GM21619 (cell line): ENCODE measurements around the gene GPR84.

Experiments
- ATAC-seq: cut with Tn5 transposase; IDR thresholded peaks from one replicate; pipeline ENCODE4 v1.9.1; 2021; ENCODE audit not compliant: unreplicated experiment

Gene GPR84

DNA sequence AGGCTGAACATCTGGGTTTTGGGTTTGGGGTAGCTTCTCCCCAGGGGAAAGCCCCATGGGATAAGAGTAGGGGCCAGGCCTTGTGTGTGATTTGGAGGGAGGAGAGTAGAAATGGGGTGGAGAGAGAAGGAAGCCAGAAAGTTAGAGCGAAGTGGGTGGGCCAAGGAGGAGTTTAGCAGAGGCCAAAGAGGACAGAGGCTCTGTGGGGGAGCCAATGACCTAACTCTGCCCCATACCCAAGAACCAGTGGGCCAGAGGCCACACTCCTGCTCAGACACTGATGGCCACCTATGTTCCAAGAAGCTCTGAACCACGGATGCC lies 10.9 kb upstream of the GPR84 start:
- ATAC-seq: no peak

GRCh38 chr12:54374562-54375258 lies 10.4 kb upstream of the GPR84 start:
- no peak for ATAC-seq

GRCh38 chr12:54373649-54374561 lies 9.6 kb upstream of the GPR84 start:
- no peak for ATAC-seq

DNA sequence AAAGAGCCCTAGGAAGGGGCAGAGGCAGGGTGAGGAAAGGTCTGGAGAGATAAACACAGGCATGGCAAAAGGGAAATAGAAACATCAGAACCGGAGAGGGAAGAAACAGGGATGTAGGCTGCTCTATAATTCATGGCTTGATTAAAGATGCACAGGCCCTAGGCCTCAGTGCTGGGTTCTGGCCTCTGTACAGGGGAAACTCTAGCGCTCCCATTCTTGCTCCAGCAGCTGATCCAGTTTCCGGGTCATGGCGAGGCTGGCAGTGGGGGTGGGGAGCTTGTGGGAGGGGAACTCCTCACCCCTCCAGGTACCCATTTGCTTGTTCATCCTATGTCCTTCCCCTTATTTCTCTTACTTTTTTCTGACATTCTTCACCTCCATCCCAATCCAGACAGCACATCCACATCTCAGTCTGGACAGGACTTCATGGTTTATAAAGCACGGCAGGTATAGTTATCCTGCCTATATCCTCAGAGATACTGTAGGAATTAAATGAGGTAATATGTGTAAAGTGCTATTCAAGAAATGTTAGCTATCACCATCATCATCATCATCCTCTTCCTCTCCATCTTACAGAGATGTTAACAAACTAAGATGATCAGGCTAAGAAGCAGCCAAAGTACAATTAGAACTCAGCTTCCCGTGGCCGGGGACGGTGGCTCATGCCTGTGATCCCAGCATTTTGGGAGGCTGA lies 8.0 kb upstream of the GPR84 start:
- no peak for ATAC-seq

- ATAC-seq: no peak
These were observed 7.2 kb upstream of the GPR84 start for GRCh38 chr12:54371328-54372112.

GRCh38 chr12:54370171-54370730 lies 6.0 kb upstream of the GPR84 start:
- ATAC-seq: no peak

DNA sequence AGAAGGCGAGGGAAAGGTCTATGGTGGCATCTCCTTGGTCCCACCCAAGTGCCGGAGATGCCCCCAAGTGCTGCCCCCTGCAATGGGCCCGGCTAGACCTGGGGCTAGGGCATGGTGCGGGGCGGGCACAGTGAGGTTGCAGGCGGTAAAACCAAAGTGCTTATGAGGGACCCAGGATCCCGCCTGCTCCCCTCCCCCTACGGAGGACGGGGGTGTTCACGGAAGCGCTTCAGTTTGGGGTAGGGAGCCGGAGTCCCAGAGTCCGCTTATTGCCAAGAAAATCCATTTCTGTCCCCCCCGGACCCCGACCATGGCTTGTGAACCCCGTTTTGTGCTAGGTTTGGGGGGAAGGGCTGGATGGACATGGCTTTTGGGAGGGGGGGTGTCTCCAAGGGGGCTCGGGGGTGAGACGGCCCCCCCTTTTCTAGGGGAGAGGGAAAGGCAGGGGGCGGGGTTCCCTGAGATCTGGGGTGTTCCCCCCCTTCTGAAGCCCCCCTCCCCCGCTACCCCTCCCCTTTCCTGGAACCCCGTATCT lies 5.4 kb upstream of the GPR84 start:
- no peak for ATAC-seq

- peak; percentile 56 for ATAC-seq
These were observed 4.7 kb upstream of the GPR84 start for GRCh38 chr12:54368709-54369596.

GRCh38 chr12:54368025-54368708 lies 3.9 kb upstream of the GPR84 start:
- peak; percentile 13 for ATAC-seq

- no peak for ATAC-seq
These were observed 668 bp downstream of the GPR84 start for GRCh38 chr12:54363618-54364017.

GRCh38 chr12:54363047-54363446 lies 1.2 kb downstream of the GPR84 start:
- no peak for ATAC-seq

DNA sequence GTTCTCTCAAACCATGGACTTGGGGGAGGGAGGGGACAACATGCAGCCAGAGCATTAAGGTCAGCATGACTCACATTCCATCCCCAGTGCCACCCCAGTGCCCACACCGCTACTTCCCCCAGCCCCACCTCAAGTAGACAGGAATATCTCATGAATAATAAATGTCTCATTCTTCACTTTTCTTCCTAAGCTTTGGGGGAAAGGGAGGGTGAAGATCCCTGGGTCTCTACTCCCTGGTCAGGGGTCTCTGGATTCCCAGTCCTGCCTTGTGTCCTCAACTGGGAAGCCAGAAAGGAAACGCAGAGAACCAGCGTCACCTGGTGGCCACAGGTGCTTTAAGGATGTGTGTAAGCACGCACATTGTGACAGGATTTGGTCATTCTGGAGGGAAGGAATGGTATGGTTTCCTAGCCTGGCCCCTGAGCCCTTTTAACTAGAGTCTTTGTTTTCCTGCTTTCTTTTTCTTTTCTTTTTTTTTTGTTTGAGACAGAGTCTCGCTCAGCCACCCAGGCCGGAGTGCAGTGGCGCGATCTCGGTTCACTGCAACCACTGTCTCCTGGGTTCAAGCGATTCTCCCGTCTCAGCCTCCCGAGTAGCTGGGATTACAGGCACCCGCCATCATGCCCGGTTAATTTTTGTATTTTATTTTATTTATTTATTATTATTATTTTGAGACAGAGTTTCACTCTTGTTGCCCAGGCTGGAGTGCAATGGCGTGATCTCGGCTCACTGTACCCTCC lies 3.4 kb downstream of the GPR84 start:
- ATAC-seq: no peak

GRCh38 chr12:54359762-54360351 lies 4.4 kb downstream of the GPR84 start:
- ATAC-seq: no peak

DNA sequence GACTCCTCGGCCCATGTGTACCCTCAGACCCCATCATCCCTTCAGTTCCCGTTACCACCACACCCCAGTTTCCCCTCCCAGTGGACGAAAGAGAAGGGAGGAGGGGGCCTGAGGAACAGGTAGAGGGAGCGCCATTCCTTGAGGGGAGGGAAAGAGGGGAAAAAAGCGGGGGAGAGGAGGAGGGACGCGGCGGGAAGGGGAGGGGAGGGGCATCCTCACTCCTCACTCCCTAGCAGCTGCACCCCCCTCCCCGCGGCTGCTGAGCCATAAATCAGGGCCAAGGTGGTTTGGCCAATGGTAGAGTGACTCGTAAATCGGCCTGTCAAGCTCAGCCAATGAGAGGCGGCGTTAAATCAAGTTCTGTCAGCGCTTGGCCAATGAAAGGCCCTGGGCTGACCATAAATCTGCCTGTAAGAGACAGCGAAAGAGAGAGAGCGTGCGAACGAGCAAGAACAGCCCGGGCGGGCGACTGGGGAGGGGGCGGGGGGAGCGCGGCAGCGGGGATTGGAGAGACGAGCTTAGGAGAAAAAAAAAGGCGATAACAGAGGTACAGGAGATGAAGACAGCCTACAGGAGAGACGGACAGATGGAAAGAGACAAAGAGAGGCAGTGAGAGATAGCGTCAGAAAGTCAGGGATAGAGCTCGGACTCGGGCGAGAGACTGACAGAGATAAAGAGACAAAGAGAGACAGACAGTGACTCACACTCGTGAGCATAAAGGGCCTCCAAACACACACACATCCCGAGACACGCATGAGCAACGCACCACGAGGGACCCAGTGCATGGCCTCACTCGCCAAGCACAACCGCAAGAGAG lies 5.1 kb downstream of the GPR84 start:
- ATAC-seq: peak; percentile 97

DNA sequence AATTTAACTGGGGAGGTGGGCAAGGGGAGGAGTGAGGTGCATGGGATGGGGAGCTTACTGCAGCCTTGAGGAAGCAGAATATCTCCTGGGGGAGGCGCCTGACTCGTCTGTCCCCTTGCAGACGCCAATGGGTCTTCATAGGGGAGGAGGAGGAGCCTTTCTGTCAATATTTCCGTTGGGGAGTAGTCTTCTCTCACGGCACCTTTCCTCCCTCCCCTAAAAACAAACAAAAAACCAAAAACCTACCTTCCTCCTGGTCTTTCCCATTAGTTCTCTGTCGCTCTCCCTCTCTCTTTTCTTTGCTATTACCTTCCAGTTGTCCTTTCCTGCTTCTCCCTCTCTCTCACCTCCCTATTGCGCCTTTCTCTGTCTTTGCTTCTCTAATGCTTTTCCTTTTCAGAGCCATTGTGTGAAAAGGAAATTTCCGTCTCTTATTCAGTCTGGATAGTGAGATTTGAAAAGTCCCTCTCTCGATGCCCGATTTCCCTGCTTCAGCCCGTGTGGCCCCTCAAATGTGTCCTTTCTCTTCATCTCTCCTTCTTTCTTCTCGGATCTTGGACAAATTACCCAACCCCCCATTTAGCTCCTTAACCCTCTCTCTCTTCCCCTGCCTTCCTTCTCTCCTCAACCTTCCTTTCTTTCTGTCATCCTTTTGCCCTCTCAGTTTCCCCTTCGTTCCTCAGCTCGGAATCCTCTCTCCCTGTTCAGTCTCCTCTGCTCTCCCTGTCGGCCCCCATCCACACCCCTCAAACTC lies 5.9 kb downstream of the GPR84 start:
- no peak for ATAC-seq

DNA sequence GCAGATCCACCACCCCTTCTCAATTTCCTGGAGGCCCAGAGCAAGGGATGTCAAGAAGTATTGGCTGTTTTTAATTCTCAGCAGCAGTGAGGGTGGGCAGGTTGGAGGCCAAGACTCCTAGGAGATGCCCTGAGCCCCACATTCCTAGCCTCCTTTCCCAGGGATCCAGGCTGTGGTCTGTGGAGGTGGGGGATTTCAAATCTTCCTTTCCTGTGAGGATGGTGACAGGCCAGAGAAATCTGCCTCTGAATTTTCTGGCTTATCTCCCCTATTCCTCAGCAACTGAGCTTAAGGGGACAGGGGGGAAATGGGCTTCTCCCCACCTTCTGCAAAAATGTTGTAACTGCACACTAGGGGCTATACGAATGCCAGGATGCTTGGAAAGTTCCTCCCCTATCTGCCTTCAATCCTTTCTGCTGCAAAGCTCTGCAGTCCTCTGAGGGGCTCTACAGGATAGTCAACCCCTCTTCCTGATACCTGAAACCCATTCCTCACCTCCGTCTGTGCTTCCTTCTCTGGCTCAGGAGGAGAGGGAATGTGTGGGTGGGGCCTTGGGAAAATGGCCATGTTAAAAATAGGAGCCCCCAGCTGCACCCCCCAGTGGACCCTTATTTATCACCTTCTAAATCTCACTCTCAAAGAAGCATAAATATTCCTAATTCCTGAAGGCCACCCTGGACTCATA lies 6.6 kb downstream of the GPR84 start:
- no peak for ATAC-seq
